Hepatocyte (in vitro differentiated cells): Measurements from ENCODE around the gene TPRN.

Experiments used
- EZH2 ChIP-seq: fragments of 200-600 bp; sonication (generic); IDR thresholded peaks from 2 replicates; pipeline ENCODE4 v1.6.1; 2016; ENCODE audit warnings: antibody characterized with exemption, mild to moderate bottlenecking, borderline replicate concordance
- EZH2phosphoT487 ChIP-seq: fragments of 200-600 bp; sonication (generic); IDR thresholded peaks from one replicate; pipeline ENCODE4 v1.6.1; 2018; ENCODE audit warnings: antibody characterized with exemption, mild to moderate bottlenecking, low read depth, moderate library complexity; ENCODE audit not compliant: unreplicated experiment, severe bottlenecking
- TF ChIP-seq, protein P1 (sequence below): fragments of 200-600 bp; sonication (generic); IDR thresholded peaks from 2 replicates; pipeline ENCODE4 v1.5.1; 2016; ENCODE audit warnings: antibody characterized with exemption, mild to moderate bottlenecking; ENCODE audit not compliant: poor library complexity

DNA sequence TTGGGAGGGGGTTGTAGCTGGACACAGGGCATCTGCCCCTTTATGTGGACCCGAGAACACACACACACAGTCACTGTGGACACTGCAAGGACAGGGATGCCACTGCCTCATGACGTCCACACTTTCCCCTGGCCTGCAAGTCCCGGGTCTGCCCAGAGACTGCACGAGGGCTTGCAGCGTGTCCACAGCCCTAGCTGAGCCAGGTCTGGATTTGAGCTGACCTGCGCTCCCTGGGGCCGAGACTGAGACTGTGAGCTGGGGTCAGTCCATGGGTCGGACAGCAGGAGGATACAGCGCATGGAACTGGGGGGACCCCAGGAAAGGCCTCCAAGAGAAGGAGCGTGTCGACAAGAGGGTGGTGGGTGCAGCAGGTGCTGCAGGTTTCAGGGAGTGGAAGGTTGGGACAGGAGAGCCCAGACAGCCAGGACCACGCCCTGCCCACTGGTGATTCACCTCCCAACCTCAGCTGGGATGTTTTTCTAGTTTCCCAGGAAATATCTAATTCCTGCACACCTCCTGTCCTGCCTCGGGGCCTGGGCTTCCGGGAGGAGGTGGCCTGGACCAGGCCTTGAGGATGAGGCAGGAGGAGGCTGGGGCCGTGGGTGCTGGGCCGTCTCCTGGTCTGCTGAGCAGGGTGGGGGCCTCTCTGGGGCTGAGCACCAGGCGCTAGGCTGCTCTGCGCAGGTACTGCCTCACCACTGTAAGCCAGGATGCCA, 26.0 kb upstream of the TPRN start:
- TF ChIP-seq, protein P1, sequence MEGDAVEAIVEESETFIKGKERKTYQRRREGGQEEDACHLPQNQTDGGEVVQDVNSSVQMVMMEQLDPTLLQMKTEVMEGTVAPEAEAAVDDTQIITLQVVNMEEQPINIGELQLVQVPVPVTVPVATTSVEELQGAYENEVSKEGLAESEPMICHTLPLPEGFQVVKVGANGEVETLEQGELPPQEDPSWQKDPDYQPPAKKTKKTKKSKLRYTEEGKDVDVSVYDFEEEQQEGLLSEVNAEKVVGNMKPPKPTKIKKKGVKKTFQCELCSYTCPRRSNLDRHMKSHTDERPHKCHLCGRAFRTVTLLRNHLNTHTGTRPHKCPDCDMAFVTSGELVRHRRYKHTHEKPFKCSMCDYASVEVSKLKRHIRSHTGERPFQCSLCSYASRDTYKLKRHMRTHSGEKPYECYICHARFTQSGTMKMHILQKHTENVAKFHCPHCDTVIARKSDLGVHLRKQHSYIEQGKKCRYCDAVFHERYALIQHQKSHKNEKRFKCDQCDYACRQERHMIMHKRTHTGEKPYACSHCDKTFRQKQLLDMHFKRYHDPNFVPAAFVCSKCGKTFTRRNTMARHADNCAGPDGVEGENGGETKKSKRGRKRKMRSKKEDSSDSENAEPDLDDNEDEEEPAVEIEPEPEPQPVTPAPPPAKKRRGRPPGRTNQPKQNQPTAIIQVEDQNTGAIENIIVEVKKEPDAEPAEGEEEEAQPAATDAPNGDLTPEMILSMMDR, result no peak
- TF ChIP-seq EZH2phosphoT487 (no peak), EZH2 (no peak)
